Body of pancreas (tissue), 4 donors: ENCODE measurements around the gene PBXIP1.

ENCODE experiments used
- POLR2A ChIP-seq, 3 donors: fragments of 450-650 bp; IDR thresholded peaks; one replicate each; pipeline ENCODE4 v1.6.1; 2016; ENCODE audit warnings: antibody characterized with exemption in 3 of 3, mild to moderate bottlenecking in 2 of 3
- TF ChIP-seq, protein P1 (sequence below), 7 experiments: fragments of 450-650 bp in 4 of 7; fragments of 200-600 bp in 3 of 7; sonication (generic) in 3 of 7; IDR thresholded peaks; one replicate each; pipeline ENCODE4 v1.5.1; 2016 to 2019; ENCODE audit warnings: antibody characterized with exemption in 7 of 7

DNA sequence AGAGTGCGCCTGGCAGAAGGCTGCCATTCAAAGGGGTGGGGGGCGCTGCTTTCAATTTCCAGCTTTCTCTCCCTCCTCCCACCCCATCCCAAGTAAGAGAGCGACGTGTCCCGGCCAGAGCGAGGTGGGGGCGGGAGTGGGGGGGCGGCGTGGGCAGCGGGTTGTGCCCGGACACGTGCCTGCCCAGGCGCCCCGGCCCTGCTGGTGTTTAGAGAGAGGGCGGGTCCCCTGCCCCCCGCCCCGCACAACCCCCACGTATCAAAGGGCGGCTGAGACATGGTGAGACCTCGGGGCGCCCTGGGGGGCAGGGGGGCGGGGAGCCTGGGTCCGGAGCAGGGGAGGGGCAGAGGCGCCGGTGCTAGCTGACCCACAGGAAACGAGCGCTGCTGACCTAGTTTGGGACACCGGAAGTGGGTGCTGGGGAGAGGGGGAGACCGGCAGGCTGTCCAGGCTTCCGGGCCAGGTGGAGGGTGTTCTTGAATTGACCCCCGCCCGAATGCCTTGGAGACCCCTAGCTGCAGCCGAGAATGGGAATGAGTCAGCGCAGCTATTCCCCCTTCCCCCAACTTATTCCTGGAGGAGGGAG lies 48.0 kb upstream of the PBXIP1 start:
- TF ChIP-seq, protein P1, sequence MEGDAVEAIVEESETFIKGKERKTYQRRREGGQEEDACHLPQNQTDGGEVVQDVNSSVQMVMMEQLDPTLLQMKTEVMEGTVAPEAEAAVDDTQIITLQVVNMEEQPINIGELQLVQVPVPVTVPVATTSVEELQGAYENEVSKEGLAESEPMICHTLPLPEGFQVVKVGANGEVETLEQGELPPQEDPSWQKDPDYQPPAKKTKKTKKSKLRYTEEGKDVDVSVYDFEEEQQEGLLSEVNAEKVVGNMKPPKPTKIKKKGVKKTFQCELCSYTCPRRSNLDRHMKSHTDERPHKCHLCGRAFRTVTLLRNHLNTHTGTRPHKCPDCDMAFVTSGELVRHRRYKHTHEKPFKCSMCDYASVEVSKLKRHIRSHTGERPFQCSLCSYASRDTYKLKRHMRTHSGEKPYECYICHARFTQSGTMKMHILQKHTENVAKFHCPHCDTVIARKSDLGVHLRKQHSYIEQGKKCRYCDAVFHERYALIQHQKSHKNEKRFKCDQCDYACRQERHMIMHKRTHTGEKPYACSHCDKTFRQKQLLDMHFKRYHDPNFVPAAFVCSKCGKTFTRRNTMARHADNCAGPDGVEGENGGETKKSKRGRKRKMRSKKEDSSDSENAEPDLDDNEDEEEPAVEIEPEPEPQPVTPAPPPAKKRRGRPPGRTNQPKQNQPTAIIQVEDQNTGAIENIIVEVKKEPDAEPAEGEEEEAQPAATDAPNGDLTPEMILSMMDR (IDR thresholded peaks at IDR 0.05) = no peak
- peak in 2 of 3 donors; percentile 5 to 16 for TF ChIP-seq POLR2A (IDR thresholded peaks at IDR 0.05)
